GM21529 (cell line): ENCODE data around the gene S100A8.

Experiments used
- ATAC-seq: cut with Tn5 transposase; IDR thresholded peaks from one replicate; pipeline ENCODE4 v1.9.1; 2021; ENCODE audit not compliant: unreplicated experiment

S100A8 gene

DNA sequence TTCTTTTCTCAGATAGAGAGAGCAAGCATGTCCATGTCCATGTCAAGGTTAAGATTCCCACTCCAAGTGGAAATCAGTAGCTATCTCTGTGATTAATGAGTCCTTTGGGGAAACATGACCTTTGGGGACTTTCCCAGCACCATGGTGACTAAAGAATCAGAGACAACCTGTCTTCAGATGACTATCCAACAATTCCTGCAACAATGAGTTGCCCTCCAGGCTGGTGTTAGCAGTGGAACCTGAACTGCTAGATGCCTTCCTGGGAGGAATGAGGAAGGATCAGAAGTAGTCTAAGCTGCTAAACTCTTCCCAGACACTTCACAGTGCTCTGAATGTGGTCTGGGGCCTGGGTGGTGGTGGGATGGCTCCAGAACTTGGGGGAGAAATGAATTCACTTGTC is 26.7 kb downstream of the S100A8 start:
- no peak for ATAC-seq

DNA sequence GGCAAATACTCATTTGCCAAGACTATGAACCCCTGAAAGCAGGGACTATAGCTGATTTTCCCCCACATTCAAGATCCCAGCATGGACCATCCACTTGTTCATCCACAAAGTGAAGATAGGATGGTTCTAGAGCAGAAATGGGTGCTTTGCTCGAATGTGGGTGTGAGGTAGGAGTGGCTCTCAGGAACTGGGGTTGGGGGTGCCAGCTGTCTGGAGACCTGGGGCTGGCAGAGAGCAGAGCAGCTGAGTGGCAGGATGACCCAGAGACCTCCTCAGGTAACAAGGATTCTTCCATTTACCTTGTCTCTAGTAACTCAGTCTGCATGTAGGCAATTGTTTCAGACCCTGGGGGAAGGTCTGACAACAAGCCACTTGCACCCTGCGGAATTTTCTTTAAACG is 27.2 kb downstream of the S100A8 start:
- no peak for ATAC-seq

DNA sequence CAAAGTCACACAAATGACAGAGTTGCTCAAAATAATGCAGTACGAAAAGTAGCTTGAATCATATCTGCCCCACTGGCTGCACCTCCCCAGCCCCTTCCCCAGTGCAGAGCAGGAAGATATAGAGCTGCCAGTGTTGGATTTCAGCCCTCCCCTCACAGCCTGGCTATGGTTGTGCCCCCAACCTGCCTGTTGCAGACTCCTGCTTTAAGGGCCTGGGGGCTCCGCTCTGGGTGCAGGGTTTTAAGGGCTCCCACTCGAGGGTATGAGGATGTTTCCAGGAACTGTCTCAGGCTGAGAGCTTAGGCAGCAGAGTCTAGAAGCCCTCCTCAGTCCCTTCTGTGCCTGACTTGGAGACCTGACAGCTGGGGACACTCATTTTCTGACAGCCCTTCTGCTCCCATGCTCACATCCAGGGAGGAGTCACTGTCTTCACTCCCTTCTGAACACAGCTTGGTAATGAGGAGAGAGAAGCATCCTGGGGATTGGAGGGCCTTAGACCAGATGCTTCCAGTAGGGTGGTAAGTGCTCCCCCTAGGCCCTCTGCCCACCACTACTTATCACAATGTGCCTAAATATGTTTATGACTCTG is 28.6 kb downstream of the S100A8 start:
- ATAC-seq: no peak

DNA sequence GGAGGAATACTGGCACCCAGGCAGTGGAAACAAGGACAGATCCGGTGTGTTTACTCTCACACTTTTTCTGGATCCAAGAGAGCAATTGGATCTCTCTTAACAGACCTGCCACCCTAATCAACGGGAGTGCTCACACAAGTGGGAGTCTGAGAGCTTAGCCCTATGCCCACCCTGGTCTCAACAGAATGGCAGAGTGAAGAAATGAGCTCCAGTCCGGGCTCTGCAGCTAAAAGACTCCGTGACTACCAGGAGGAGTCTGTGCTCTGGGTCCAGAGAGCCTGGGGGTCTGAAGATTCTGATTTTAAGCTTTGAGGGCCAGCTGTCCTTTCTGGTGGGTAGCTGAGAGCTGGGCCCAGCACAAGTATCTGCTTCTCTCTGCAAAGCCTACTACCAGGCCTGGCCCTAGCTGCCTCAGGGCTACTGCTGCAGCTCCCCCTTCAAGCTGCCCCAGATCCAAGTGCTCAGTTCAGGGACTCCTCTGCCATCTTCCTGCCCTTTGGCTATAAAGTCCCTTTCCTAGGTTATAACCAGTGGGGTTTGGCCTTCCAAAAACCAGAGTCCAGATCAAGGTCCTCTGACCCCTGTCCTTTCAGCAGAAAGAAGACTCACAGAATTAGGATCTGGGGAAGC is 29.3 kb downstream of the S100A8 start:
- no peak for ATAC-seq

DNA sequence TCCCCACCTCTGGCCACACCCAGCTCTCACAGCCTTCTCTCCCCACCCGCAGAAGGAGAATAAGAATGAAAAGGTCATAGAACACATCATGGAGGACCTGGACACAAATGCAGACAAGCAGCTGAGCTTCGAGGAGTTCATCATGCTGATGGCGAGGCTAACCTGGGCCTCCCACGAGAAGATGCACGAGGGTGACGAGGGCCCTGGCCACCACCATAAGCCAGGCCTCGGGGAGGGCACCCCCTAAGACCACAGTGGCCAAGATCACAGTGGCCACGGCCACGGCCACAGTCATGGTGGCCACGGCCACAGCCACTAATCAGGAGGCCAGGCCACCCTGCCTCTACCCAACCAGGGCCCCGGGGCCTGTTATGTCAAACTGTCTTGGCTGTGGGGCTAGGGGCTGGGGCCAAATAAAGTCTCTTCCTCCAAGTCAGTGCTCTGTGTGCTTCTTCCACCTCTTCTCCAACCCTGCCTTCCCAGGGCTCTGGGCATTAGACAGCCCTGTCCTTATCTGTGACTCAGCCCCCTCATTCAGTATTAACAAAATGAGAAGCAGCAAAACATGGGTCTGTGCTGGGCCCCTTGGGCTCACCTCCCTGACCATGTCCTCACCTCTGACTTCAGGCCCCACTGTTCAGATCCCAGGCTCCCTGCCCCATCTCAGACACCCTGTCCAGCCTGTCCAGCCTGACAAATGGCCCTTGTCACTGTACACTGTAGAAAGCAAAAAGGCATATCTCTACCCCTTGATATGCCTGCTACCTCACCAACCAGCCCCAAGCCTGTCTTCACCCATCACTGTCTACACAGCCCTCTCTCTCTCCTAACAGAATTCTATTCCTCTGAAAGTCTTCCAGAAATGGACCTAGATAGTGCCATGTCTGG is 30.0 kb downstream of the S100A8 start:
- ATAC-seq: no peak

DNA sequence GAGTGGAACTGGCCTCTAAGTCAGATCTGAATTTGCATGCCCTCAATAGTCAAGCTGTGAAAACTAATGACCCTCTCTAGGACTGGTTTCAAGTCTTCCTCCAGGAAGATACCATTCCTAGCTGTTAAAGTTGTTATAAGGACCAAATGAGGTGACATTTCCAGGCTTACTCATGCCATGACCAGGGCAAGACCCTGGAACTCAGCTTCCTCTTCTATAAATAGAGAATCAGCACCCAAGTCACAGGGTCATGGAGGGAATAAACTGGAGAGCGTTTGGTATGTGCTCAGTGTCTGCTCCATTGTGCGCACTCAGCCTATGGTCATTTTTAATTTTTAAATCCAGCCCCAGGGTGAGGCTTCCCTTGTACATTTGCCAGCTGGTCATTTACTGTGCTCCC is 30.7 kb downstream of the S100A8 start:
- no peak for ATAC-seq

DNA sequence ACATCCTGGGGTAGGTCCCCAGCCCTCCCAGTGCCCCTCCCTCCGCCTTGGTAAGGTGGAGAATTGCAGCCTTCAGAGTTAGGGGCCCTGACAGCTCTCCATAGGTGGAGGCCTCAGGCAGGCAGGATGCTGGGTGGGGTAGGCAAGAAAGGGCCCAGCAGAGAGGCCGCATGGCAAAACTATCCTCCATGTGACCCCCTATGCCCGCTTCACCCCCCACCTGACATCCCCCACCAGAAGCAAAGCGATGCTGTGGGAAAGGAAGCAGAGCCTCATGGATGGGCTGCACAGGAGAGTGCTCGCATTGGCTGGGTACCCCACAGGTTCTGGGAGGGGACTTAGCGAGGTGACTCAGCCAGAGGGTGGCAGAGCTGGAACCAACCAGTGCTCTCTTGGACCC is 31.6 kb downstream of the S100A8 start:
- ATAC-seq: no peak

DNA sequence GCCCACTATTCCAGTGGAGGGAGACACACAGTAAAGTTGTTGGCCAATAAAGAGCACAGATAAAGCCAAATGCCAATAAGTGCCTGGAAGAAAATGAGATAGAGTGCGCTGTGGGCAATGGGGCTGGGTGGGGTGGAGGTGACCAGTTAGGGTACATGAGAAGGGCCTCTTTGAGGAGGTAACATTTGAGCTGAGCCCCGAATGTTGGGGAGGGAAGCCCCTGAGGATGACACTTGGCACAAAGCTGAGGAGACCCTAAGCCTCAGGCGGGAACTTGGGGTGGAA is 32.2 kb downstream of the S100A8 start:
- no peak for ATAC-seq

DNA sequence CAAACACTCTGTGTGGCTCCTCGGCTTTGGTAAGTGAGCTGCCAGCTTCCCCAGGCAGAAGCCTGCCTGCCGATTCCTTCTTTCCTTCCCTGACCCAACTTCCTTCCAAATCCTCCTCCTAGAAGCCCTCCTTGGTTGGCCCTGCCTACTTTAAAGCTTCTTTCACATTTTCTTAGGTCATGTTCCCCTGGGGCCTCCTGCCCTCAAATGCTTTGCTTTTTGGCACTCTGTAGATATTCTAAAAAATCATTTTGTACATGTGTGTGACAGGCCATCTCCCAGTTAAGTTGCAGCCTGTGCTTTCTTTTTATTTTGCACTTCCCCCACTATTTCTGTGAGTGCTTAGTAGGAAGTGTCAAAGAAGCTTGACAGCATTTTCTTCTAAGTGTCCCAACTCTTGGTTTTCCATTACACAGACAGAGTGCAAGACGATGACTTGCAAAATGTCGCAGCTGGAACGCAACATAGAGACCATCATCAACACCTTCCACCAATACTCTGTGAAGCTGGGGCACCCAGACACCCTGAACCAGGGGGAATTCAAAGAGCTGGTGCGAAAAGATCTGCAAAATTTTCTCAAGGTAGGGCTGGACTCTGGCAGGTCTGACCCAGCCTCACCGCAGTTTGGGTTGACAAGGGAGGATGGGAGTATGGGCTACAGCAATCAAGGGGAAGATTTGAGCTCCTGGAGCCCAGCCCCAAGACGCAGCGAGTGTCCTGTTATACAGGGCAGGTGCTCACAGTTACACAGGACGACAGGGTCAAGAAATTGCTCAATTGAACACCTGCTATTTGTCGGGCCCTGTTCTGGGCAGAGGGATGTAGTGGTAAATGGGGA is 32.8 kb downstream of the S100A8 start, which contains the start of gene S100A9:
Gene S100A9 (plus strand): TSS at position 2 of the 838 bp plus-strand sequence. CDS start 430 bp downstream, at position 432.
- no peak for ATAC-seq

DNA sequence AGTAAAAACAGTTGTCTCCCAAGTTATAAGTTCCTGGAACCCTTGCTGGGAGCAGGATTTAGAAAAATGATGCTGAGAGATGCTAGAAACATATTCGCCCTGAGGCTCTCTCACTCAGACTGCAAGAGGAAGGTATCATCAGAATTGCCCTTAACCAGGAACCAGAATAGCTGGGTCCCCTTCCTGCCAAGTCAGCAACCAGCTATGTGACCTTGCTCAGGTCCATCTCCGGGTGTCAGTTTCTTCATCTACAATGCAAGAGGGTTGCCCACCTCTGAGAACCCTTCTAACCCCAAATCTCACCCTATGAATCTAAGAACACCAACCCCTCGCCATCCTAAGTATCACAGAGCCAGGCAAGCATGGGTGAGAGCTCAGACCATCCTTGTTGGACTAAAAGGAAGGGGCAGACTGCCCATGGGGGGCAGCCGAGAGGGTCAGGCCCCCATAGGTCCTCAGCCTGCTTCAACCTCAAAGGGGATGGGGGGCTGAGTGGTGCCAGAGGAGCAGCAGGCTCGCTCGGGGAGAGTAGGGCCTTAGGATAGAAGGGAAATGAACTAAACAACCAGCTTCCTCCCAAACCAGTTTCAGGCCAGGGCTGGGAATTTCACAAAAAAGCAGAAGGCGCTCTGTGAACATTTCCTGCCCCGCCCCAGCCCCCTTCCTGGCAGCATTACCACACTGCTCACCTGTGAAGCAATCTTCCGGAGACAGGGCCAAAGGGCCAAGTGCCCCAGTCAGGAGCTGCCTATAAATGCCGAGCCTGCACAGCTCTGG is 33.6 kb downstream of the S100A8 start:
- ATAC-seq: no peak

DNA sequence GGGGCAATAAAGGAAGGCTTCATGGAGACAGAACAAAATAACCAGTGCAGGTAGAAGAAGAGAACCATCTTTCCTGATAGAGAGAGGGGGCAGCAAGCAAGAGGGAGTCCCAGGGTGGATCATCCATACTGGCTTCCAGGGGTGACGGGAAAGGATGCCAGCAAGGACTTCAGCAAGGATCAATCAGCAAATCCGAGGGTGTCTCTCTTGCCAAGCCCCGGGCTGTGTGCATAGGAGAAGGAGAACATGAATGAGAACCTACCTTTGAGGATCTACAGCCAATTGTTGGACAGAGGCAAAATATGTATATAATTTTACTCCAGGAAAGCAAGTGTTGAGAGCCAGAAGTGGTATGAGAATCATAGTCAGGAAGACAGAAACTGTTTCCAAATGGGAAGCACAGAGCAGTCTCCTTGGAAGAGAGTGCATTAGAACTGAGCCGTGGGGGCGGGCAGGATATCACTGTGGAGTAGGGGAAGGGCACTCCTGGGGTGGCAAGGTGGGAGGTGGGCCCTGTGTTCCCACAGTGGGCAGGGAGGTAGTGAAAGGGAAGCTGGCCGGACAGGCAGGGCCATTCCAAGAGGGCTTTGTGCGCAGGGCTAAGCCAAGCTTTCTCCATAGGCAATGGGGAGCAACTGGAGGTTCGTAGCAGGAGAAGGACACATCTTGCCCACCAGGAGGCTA is 34.3 kb downstream of the S100A8 start:
- no peak for ATAC-seq

DNA sequence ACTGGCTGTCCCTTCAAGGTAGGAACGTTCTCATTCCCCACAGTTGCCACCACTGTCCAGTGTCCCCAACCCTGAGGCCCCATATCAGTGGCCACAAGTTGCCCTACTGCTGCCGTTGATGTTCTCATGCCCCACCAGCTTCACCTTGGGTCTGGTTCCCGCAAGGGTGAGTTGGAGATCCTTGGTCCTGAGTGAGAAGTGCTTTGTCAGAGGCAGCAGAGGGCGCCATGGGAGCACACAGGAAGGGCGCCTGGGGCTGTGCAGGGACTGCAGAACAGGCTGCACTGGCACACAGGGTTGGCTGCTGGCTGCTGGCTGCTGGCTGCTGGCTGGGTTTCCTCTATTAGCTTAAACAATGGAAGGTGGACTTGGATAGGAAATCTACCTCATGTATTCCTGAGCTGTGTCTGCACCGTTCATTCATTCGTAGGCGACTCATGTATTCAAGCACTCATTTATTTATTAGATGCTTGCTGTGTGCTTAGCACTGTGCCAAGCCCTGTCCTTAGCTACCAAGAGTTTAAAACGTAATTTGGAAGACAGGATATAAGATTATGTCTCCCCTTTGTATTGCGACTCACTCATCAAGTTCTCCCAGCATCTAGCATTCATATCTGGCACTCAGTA is 35.3 kb downstream of the S100A8 start:
- ATAC-seq: no peak

DNA sequence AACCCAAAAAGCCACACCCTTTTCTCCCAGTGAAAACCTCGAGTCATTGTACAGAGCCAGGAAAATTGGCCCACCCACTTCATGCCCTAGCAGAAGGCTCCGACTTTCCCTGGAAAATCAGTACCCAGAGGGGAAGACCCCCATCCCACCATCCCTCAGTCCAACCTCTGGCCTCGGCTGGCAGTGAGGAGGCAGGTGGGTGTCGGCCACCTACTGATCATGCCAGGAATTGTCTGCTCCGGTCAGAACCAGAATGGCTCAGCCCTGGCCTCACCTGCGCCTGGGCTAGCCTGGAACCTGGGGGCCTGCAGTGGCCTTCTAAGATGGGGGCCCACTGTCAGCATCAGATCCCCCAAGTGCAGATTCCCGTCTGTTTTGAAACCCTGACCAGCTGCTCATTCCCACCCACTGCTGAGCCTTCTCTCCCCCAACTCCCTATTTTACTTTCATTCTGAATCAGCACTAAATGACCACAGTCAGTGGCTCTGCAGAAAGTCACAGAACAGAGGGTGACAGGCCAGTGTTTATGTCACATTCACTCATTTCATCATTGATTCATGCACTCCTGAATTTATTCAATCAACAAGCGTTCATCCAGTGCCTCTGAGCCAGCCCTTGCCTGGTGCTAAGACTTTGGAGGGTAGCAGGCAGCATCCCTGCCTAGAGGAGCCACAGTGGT is 36.2 kb downstream of the S100A8 start:
- no peak for ATAC-seq

DNA sequence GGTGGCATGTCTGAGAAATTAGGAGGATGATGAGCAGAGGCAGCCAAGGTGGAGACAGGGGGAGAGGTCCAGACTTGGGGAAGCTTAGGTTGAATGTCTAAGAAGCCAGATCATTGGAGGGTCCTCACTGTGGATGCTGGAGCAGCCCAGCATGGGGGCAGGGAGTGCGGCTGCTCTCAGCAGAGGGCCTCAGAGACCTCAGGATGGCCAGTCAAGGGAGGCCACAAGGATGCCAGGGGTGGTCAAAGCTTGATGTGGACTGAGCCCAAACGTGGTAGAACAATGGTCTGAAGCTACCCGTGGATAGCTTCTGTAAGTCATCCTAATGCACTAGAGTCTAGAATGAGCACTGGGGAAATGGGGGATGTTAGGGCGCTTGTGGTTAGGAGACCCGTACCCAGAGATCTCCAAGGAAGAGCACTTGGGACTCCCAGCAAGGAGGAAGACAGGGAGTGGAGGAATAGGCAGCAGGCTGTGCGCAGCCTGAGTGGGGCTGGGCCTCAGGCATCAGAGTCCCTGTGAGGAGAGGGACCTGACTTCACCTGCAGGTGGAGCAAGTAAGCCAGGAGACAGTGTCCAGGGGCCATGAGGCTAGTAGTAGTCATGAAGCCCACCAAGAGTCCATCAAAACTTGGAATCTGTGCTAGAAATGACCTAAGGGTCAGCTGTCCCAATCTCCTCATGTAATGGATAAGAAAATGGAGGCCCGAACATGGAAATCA is 37.5 kb downstream of the S100A8 start:
- ATAC-seq: no peak

DNA sequence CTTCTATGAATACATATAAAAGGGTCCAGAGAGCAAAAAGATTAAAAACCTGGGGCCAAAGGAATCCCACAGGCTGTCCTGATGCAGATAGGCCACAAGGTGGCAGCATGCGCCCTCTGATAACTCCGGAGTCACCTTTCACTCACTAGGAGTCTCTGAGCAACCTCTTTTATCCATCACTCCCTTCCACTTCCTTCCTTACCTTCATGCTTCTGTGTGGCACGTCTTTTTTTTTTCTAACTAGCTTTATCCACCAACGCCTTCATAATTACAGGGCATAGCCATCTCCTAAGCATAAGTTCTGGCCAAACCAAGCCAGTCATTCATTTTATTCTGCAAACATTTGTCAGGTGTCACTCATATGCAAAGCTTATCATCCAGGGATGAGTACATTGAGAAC is 38.4 kb downstream of the S100A8 start:
- no peak for ATAC-seq

DNA sequence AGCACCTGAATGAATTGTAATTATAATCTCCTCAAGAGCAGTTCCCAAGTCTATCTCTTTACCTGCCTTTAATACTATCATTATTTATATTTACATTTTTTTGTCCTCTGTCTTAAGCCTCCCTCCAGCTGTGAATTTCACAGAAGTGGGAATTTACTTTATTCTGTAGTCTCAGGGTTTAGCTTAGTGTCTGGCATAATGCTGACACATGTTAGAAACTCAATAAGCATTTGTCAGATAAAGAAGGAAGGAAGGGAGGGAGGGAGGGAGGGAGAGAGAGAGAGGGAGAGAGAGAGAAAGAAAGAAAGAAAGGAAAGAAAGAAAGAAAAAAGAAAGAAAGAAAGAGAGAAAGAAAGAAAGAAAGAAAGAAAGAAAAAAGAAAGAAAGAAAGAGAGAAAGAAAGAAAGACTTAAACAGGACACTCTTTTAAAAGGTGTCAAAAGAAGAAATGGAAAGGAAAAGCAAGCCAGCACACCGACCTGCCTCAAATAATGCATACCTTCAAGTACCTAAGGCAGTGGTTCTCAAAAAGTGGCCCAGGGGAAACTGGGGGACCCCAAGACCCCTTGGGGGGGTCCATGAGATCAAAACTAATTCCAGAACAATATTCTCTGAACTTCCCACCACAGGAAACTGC is 40.4 kb downstream of the S100A8 start:
- ATAC-seq: no peak

DNA sequence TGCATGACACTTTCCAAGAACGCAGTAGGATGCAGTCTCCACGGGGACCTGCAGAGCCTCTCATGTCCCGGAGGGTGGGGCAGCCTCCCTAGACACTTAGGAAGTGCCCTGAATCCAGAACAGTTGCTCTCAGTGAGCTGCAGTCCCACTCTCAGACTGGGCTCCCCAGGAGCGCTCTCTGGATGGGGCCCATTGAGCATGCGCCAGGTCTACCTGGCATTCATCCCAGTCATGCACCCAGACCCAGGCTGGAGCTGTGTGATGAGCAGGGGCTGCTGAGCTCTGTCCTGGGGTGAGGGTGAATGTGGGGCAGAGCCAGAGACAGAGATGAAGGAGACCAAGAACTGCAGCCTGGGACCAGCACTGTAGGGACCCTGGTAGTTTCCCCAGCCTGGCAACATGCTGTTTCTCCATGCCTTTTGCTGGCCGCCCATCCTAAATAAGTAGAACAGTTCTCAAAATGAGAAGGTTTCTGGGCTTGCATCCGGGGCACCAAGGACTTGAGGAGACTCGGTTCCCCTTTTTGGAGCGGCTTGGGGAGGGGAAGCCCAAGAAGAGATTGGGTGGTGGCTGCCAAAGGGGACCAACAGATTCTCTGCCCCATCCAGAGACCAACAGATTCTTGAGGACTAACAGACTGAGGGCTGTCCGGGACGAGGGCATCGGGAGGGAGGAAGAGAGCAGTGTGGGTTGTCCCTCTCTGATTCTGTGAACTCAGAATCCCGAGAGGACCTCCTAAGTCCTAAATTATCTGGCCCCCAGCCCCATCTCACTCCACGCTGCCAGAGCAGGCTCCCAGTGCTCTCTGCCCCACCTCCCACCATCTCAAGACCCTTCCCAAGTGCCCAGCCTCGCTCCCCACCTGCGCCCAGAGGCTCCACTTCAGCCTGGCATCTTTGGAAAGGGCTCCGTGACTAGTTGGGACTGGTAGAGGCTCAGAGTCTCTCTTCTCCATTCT is 41.2 kb downstream of the S100A8 start:
- ATAC-seq: no peak
